ENCODE measurements around the gene GPR31. TPM values are rescaled to one million over a fixed set of nuclear protein-coding genes. Genes with fewer than 3 reads are reported as not detected.
A peak's percentile ranks its signal among the peaks of the same experiment; 100 is the strongest.

Gene GPR31
- total and polyA plus RNA-seq, 2 donors (not counting 1 experiment from before 2014, with no cell fraction given): not detected

- Mint-ChIP-seq H3K27me3 (no peaks in the 10 kb centered on the region), H3K4me3 (peak overlapping the region; percentile 6), H3K27ac (peak overlapping the region; percentile 96), H3K4me1 (peaks cover 86% of the 10 kb centered on the region), H3K9me3 (ENCODE audit: insufficient read depth) (no peaks in the 10 kb centered on the region)
- WGBS (ENCODE audit: insufficient coverage): 94% methylated on average over 23 of the region's 23 CpGs
- Histone ChIP-seq H3K79me2 (ENCODE audit: control insufficient read depth, insufficient read depth, low read length) (peaks cover 90% of the 10 kb centered on the region), H3K27me3 (replicated peaks in 1 of 4; ENCODE audit: control extremely low read depth in 1 of 4, control insufficient read depth in 3 of 4, insufficient read depth in 4 of 4, low read length in 3 of 4) (no peaks in the 10 kb centered on the region), H4K20me1 (ENCODE audit: control insufficient read depth, insufficient read depth, low read length, poor library complexity, severe bottlenecking) (peaks cover 47% of the 10 kb centered on the region), H3K27ac (ENCODE audit: low read length in 2 of 2) (peak overlapping the region in 1 of 2 donors; percentile 68), H3K4me3 (ENCODE audit: control extremely low read depth in 1 of 5, extremely low read depth in 1 of 5, insufficient read depth in 1 of 5, low read depth in 2 of 5, low read length in 4 of 5) (no peak overlapping the region), H3K36me3 (replicated peaks in 1 of 2; ENCODE audit: control extremely low read depth in 1 of 2, control insufficient read depth in 1 of 2, extremely low read depth in 1 of 2, insufficient read depth in 2 of 2, low read length in 1 of 2) (peaks cover 2 to 81% of the 10 kb centered on the region in 2 experiments), H2AFZ (ENCODE audit: insufficient read depth, low read depth, low read length, poor library complexity, severe bottlenecking) (no peak overlapping the region), H3K4me1 (ENCODE audit: control insufficient read depth in 2 of 2, insufficient read depth in 2 of 2, low read length in 2 of 2) (peaks cover 39 to 55% of the 10 kb centered on the region in 2 donors), H3K4me2 (replicated peaks; ENCODE audit: low read depth, low read length, poor library complexity, severe bottlenecking) (no peak overlapping the region), H3K9me3 (ENCODE audit: control extremely low read depth in 1 of 3, control insufficient read depth in 2 of 3, insufficient read depth in 1 of 3, low read length in 2 of 3) (no peaks in the 10 kb centered on the region), H3K9ac (ENCODE audit: low read length) (no peak overlapping the region)
- ChIA-PET POLR2A (interaction anchor here (1.5 to 3.5 kb wide), 2 partner anchors 11 to 14 kb away, joined by 3 to 17 read pairs; partner anchors contain the start of gene CCR6), CTCF (interaction anchor here (0.8 to 22.6 kb wide), 5 partner anchors 3 to 359 kb away, joined by 3 to 437 read pairs (median 5); partner anchors contain the start of genes CCR6 and CEP43)
- intact Hi-C loops (cut with micrococcal nuclease): no loop called here
- DNase-seq (no peak), ATAC-seq (ENCODE audit: low read depth) (no peak)
- no peak for TF ChIP-seq CTCF (IDR thresholded peaks at IDR 0.05)
- no peak for TF ChIP-seq EZH2 (IDR thresholded peaks at IDR 0.05; ENCODE audit: borderline replicate concordance, insufficient read depth, low read depth, low read length, poor library complexity, severe bottlenecking)
These were observed 23.1 kb downstream of the GPR31 start for GRCh38 chr6:167134448-167135328.
